SK-N-SH treated with all-trans-retinoic acid at 6 μM for 48 hours (cell line): ENCODE data around the gene MEIS1.

Experiments used
- ATAC-seq: fragments of 200-7000 bp; cut with Tn5 transposase; 3 replicates; pipeline ENCODE4 v1.9.1; 2020; ENCODE audit warnings: mild to moderate bottlenecking, moderate library complexity
- ARNTL ChIP-seq: fragments of 450-650 bp; formaldehyde crosslinking; IDR thresholded peaks from 2 replicates; pipeline ENCODE4 v1.5.0; 2020; ENCODE audit warnings: low read depth, mild to moderate bottlenecking, moderate library complexity, borderline replicate concordance
- BACH2 ChIP-seq: fragments of 250-450 bp; sonication (Bioruptor Pico); IDR thresholded peaks from 2 replicates; pipeline ENCODE4 v1.9.0; 2021; ENCODE audit warnings: mild to moderate bottlenecking, borderline replicate concordance
- CSRNP3 ChIP-seq: fragments of 250-450 bp; sonication (Bioruptor Pico); IDR thresholded peaks from 2 replicates; pipeline ENCODE4 v1.5.1; 2021; ENCODE audit warnings: mild to moderate bottlenecking, moderate library complexity
- ESRRG ChIP-seq: fragments of 250-450 bp; sonication (Bioruptor Pico); IDR thresholded peaks from 2 replicates; pipeline ENCODE4 v1.6.1; 2021; ENCODE audit warnings: mild to moderate bottlenecking
- GLIS3 ChIP-seq: fragments of 250-450 bp; sonication (Bioruptor Pico); IDR thresholded peaks from 2 replicates; pipeline ENCODE4 v1.5.0; 2020; ENCODE audit warnings: mild to moderate bottlenecking, moderate library complexity
- ISL1 ChIP-seq: fragments of 250-450 bp; sonication (Bioruptor Pico); IDR thresholded peaks from 2 replicates; pipeline ENCODE4 v2.1.2; 2022; ENCODE audit warnings: mild to moderate bottlenecking, moderate library complexity
- OSR1 ChIP-seq: fragments of 250-450 bp; sonication (Bioruptor Pico); IDR thresholded peaks from 2 replicates; pipeline ENCODE4 v1.8.0; 2022; ENCODE audit warnings: moderate library complexity, mild to moderate bottlenecking, inconsistent platforms
- PPARA ChIP-seq: fragments of 250-450 bp; sonication (Bioruptor Pico); IDR thresholded peaks from 2 replicates; pipeline ENCODE4 v1.5.0; 2020; ENCODE audit warnings: mild to moderate bottlenecking, borderline replicate concordance
- RARB ChIP-seq: fragments of 250-450 bp; sonication (Bioruptor Pico); IDR thresholded peaks from 2 replicates; pipeline ENCODE4 v1.8.0; 2021; ENCODE audit warnings: mild to moderate bottlenecking, moderate library complexity
- SNAI2 ChIP-seq: fragments of 250-450 bp; sonication (Bioruptor Pico); IDR thresholded peaks from 2 replicates; pipeline ENCODE4 v1.5.0; 2020; ENCODE audit warnings: mild to moderate bottlenecking, moderate library complexity
- TCF4 ChIP-seq: fragments of 250-450 bp; sonication (Bioruptor Pico); IDR thresholded peaks from 2 replicates; pipeline ENCODE4 v1.8.0; 2021; ENCODE audit warnings: mild to moderate bottlenecking, moderate library complexity, borderline replicate concordance
- TOX ChIP-seq: fragments of 250-450 bp; sonication (Bioruptor Pico); IDR thresholded peaks from 2 replicates; pipeline ENCODE4 v1.8.0; 2021; ENCODE audit warnings: mild to moderate bottlenecking, moderate library complexity, borderline replicate concordance
- TSHZ2 ChIP-seq: fragments of 250-450 bp; sonication (Bioruptor Pico); IDR thresholded peaks from 2 replicates; pipeline ENCODE4 v1.5.0; 2020; ENCODE audit warnings: mild to moderate bottlenecking, moderate library complexity
- ZC3H10 ChIP-seq: fragments of 250-450 bp; sonication (Bioruptor Pico); IDR thresholded peaks from 2 replicates; pipeline ENCODE4 v1.5.1; 2021; ENCODE audit warnings: mild to moderate bottlenecking, moderate library complexity
- ZFP3 ChIP-seq: fragments of 250-450 bp; sonication (Bioruptor Pico); IDR thresholded peaks from 2 replicates; pipeline ENCODE4 v1.5.0; 2020; ENCODE audit warnings: mild to moderate bottlenecking, moderate library complexity
- ZFP30 ChIP-seq: fragments of 450-650 bp; formaldehyde crosslinking; IDR thresholded peaks from 2 replicates; pipeline ENCODE4 v1.5.0; 2022; ENCODE audit warnings: mild to moderate bottlenecking, moderate library complexity
- ZNF565 ChIP-seq: fragments of 450-650 bp; formaldehyde crosslinking; conservative IDR thresholded peaks from 2 replicates; pipeline ENCODE4 v1.5.0; 2020; ENCODE audit warnings: low read depth, mild to moderate bottlenecking, moderate library complexity
- ZNF70 ChIP-seq: fragments of 450-650 bp; formaldehyde crosslinking; IDR thresholded peaks from 2 replicates; pipeline ENCODE4 v1.5.0; 2020; ENCODE audit warnings: mild to moderate bottlenecking, moderate library complexity
- ZNF8 ChIP-seq: fragments of 450-650 bp; formaldehyde crosslinking; IDR thresholded peaks from 2 replicates; pipeline ENCODE4 v1.5.0; 2020; ENCODE audit warnings: mild to moderate bottlenecking, moderate library complexity
- TF ChIP-seq, protein P1 (sequence below): fragments of 250-450 bp; sonication (Bioruptor Pico); IDR thresholded peaks from 2 replicates; pipeline ENCODE4 v1.5.1; 2020; ENCODE audit warnings: low read depth, mild to moderate bottlenecking, moderate library complexity

Gene MEIS1

DNA sequence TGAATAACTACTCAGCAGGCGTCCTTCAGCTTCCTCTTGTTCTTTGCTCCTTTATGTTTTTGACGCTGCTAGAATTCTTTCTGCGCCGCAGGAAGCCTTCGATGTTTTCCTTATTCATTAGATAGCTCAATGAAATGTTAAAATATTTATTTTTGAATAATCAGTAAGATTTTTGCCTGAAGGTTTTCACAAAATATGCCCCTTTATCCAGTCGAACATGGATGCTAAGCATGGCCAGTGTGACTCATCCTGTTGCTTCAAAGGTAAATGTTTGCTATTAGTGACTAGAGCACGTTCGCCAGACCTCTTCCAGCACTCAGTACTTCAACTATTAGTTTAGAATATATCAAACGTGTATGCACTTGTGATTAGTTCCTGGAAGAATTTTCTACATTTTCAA lies 7.6 kb upstream of the MEIS1 start:
- no peak for ATAC-seq
- TF ChIP-seq ZFP3 (CRISPR knock-in tag) (no peak), CSRNP3 (CRISPR knock-in tag) (no peak), BACH2 (CRISPR knock-in tag) (no peak), OSR1 (CRISPR knock-in tag) (no peak), SNAI2 (CRISPR knock-in tag) (no peak), ZNF565 (CRISPR knock-in tag) (no peak), TOX (no peak), ZFP30 (no peak), RARB (CRISPR knock-in tag) (no peak), ARNTL (CRISPR knock-in tag) (no peak), TCF4 (no peak)

DNA sequence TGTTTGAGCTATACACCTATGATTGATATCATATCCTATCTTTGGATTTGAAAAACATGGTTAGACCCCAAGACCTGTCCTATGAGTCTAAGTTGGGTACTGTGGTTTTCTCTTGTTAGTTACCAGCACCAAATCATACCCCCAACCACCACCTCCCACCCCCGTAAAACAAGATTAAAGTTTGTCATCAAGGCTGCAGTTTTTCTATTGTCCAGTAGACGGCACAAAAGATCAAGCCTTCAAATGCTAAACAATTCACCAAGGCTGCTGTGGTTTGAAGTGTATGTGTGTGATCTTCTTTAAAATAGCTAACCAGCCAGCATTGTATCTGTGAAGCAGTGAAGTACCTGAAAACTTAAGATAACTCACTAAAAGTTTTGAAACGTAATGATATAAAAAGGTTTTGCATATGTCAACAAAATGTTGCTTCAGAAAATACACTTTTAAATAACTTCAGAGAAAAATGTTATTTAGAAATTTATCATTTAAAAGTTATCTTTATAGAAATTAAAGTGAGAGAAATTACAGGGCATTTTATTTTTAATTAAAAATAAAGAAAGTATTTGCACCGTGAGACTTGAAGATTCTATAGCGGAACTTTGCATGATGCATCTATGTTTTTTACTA lies 5.8 kb upstream of the MEIS1 start:
- TF ChIP-seq ZC3H10 (CRISPR knock-in tag) (no peak), CSRNP3 (CRISPR knock-in tag) (no peak), ZNF565 (CRISPR knock-in tag) (no peak), GLIS3 (CRISPR knock-in tag) (no peak), PPARA (no peak), RARB (CRISPR knock-in tag) (no peak), ARNTL (CRISPR knock-in tag) (no peak), TSHZ2 (no peak), ISL1 (CRISPR knock-in tag) (no peak), ZNF8 (no peak), SNAI2 (CRISPR knock-in tag) (no peak), TOX (no peak), ZFP30 (no peak), ZFP3 (CRISPR knock-in tag) (no peak)
- TF ChIP-seq, protein P1, sequence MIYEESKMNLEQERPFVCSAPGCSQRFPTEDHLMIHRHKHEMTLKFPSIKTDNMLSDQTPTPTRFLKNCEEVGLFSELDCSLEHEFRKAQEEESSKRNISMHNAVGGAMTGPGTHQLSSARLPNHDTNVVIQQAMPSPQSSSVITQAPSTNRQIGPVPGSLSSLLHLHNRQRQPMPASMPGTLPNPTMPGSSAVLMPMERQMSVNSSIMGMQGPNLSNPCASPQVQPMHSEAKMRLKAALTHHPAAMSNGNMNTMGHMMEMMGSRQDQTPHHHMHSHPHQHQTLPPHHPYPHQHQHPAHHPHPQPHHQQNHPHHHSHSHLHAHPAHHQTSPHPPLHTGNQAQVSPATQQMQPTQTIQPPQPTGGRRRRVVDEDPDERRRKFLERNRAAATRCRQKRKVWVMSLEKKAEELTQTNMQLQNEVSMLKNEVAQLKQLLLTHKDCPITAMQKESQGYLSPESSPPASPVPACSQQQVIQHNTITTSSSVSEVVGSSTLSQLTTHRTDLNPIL (CRISPR knock-in tag) = no peak
- 0 out of 3 replicates have a peak, but pooled peaks have one; percentile 3 for ATAC-seq

- no peak for ATAC-seq
- TF ChIP-seq ZNF70 (CRISPR knock-in tag) (peak; percentile 98), ZFP3 (CRISPR knock-in tag) (no peak)
Observed at GRCh38 chr2:66429693-66430504, 5.0 kb upstream of the MEIS1 start.

DNA sequence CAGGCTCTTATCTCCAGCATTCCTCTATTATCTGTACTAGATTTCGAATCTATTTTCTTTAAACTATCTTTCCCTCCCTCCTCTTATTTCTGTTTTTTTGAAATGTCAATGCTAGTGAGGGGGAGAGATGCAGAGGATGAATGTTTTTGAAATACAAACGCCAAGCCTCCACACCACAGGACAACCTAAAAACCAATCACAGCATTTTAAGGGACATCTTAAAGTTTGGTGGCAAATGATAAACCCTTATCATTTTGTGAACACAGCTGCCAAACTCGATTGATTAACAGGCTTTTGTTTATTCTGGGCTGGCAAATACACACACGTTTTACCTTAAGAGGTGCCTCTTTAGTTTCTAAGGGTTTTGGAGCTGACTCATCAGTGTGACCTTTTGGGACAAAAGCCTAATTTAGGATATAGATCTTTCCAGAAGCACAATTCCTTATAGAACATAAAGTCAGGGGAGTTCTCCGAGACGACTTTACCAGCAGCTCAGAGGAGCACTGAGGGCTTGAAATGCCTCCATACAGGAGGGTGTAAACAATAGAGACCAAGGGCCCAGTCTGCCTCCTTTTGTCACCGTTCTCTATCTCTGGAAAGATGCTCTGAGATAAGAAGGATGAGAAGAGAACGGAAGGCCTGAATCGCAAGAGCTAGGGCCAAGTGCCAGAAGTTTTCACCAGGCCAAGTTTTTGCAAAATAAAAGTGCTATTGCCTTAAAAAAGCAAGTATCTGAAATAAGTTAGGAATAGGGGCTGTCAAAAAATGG lies 4.2 kb upstream of the MEIS1 start:
- TF ChIP-seq SNAI2 (CRISPR knock-in tag) (no peak), ZNF70 (CRISPR knock-in tag) (no peak), ARNTL (CRISPR knock-in tag) (no peak), TSHZ2 (no peak), ESRRG (CRISPR knock-in tag) (no peak)
- TF ChIP-seq, protein P1 (CRISPR knock-in tag) = no peak

More for the DNA sequence above, 4.2 kb upstream of the MEIS1 start:
- ATAC-seq = no peak
